Measurements from ENCODE around the gene RPP38. TPM values are rescaled to one million over a fixed set of nuclear protein-coding genes. Genes with fewer than 3 reads are reported as not detected.

Gene RPP38
- polyA plus RNA-seq, 3 donors: 8.1 to 13.8 (median 13.3) TPM

DNA sequence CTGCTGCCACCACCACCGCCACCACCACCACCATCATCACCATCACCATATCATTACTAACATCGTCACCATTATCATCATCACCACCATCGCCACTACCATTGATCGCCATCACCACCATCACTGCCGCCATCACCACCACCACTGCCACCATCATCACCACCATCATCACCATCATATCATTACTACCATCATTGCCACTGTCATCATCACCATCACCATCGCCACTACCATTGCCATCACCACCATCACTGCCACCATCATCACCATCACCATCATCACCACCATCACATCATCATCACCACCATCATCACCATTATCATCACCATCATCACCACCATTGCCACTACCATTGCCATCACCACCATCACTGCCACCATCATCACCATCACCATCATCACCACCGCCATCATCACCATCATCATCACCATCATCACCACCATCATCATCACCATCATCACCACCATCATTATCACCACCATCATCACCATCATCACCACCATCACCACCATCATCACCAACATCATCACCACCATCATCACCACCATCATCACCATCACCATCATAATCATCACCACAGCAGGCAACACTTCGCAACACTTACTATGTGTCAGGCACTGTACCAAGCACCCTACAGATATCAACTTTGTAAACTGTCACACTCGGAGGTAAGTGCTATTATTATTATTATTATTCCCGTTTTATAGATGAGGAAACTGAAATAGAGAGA is 52.1 kb downstream of the RPP38 start:
- Histone ChIP-seq H3K9ac (ENCODE audit: insufficient read depth, low read length, poor library complexity, severe bottlenecking) (no peak overlapping the region), H3K4me3 (replicated peaks in 1 of 3; ENCODE audit: low read depth in 2 of 3, low read length in 3 of 3) (no peak overlapping the region), H3K27me3 (ENCODE audit: control insufficient read depth in 2 of 2, insufficient read depth in 2 of 2, low read length in 2 of 2) (no peaks in the 10 kb centered on the region), H3K4me2 (replicated peaks; ENCODE audit: extremely low read depth, low read length, poor library complexity, severe bottlenecking) (no peak overlapping the region), H3K36me3 (replicated peaks in 1 of 2; ENCODE audit: control insufficient read depth in 1 of 2, insufficient read depth in 2 of 2, low read length in 2 of 2) (no peaks in the 10 kb centered on the region), H3K79me2 (ENCODE audit: insufficient read depth, low read length) (no peaks in the 10 kb centered on the region), H3K9me3 (replicated peaks in 1 of 2; ENCODE audit: control insufficient read depth in 1 of 2, insufficient read depth in 1 of 2, low read length in 2 of 2) (no peaks in the 10 kb centered on the region), H2AFZ (ENCODE audit: insufficient read depth, low read depth, low read length, poor library complexity, severe bottlenecking) (no peak overlapping the region), H4K20me1 (ENCODE audit: insufficient read depth, low read length) (no peaks in the 10 kb centered on the region), H3K27ac (ENCODE audit: low read depth in 1 of 2, low read length in 2 of 2) (no peak overlapping the region), H3K4me1 (ENCODE audit: control insufficient read depth in 1 of 2, insufficient read depth in 2 of 2, low read length in 2 of 2) (no peaks in the 10 kb centered on the region)
- Mint-ChIP-seq H3K36me3 (no peaks in the 10 kb centered on the region), H3K4me3 (no peak overlapping the region), H3K27me3 (ENCODE audit: low read depth in 3 of 3) (no peaks in the 10 kb centered on the region), H3K4me1 (no peaks in the 10 kb centered on the region), H3K27ac (no peak overlapping the region), H3K9me3 (peaks cover 0 to 2% (median 0%) of the 10 kb centered on the region in 7 donors)
- no peak for DNase-seq
- intact Hi-C loops (cut with micrococcal nuclease): no loop called here
- no peak for TF ChIP-seq CTCF (IDR thresholded peaks at IDR 0.05)
- WGBS (ENCODE audit: insufficient coverage): 98% methylated on average over 7 of the region's 10 CpGs

GRCh38 chr10:15150563-15150962 is 53.4 kb downstream of the RPP38 start:
- Histone ChIP-seq H3K27me3 (ENCODE audit: control insufficient read depth in 2 of 2, insufficient read depth in 2 of 2, low read length in 2 of 2) (no peaks in the 10 kb centered on the region), H2AFZ (ENCODE audit: insufficient read depth, low read depth, low read length, poor library complexity, severe bottlenecking) (no peak overlapping the region), H4K20me1 (ENCODE audit: insufficient read depth, low read length) (no peaks in the 10 kb centered on the region), H3K9ac (ENCODE audit: insufficient read depth, low read length, poor library complexity, severe bottlenecking) (no peak overlapping the region), H3K4me1 (ENCODE audit: control insufficient read depth in 1 of 2, insufficient read depth in 2 of 2, low read length in 2 of 2) (no peaks in the 10 kb centered on the region), H3K4me2 (replicated peaks; ENCODE audit: extremely low read depth, low read length, poor library complexity, severe bottlenecking) (no peak overlapping the region), H3K4me3 (replicated peaks in 1 of 3; ENCODE audit: low read depth in 2 of 3, low read length in 3 of 3) (no peak overlapping the region), H3K79me2 (ENCODE audit: insufficient read depth, low read length) (no peaks in the 10 kb centered on the region), H3K36me3 (replicated peaks in 1 of 2; ENCODE audit: control insufficient read depth in 1 of 2, insufficient read depth in 2 of 2, low read length in 2 of 2) (no peaks in the 10 kb centered on the region), H3K9me3 (replicated peaks in 1 of 2; ENCODE audit: control insufficient read depth in 1 of 2, insufficient read depth in 1 of 2, low read length in 2 of 2) (peaks cover 0 to 2% of the 10 kb centered on the region in 2 donors), H3K27ac (ENCODE audit: low read depth in 1 of 2, low read length in 2 of 2) (no peak overlapping the region)
- Mint-ChIP-seq H3K27me3 (ENCODE audit: low read depth in 3 of 3) (no peaks in the 10 kb centered on the region), H3K36me3 (no peaks in the 10 kb centered on the region), H3K9me3 (peaks cover 0 to 5% (median 0%) of the 10 kb centered on the region in 7 donors), H3K4me1 (no peaks in the 10 kb centered on the region), H3K27ac (no peak overlapping the region), H3K4me3 (no peak overlapping the region)
- WGBS (ENCODE audit: insufficient coverage): 100% methylated on average over 4 of the region's 7 CpGs
- no peak for TF ChIP-seq CTCF (IDR thresholded peaks at IDR 0.05)
- intact Hi-C loops (cut with micrococcal nuclease): no loop called here
- no peak for DNase-seq

Measured in CD14-positive monocyte (primary cell).